GM19023 (cell line): Measurements from ENCODE around the gene KRTAP13-4.

Experiments used
- ATAC-seq: cut with Tn5 transposase; IDR thresholded peaks from one replicate; pipeline ENCODE4 v1.9.1; 2021; ENCODE audit warnings: mild to moderate bottlenecking, moderate library complexity; ENCODE audit not compliant: unreplicated experiment

KRTAP13-4 gene, protein sequence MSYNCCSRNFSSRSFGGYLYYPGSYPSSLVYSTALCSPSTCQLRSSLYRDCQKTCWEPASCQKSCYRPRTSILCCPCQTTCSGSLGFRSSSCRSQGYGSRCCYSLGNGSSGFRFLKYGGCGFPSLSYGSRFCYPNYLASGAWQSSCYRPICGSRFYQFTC

GRCh38 chr21:30430170-30430655, at the start of gene KRTAP13-4:
TSS of gene KRTAP13-4 (plus strand) at chr21:30430220. CDS start at chr21:30430276, 56 bp downstream.
- ATAC-seq: no peak

- no peak for ATAC-seq
These were observed 47.8 kb upstream of the KRTAP13-4 start for GRCh38 chr21:30382201-30382600.

DNA sequence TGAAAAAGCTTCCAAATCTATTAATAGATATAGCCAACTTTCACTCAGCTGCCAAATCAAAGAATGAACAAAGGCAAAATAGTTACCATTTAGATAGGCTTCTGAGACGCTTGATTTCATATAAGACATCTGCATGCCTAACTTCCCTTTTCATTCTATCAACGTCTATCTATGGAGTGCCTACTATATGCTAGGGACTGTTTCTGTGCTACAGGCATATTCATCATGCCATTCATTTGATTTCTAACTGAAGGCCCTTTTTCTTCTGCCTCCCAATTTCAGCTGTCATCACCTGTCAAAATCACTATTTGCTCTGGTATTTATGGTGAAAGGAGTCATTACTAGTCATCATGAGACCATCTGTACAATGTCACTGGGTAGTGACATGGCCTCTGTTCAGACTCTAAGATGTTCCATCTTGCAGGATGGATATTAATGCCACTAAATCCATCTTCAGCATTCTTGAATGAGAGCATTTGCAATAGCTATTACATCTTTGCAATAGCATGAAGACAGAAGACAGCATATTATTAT, 38.5 kb upstream of the KRTAP13-4 start:
- no peak for ATAC-seq

- ATAC-seq: no peak
These were observed 34.3 kb upstream of the KRTAP13-4 start, which contains the start of gene KRTAP13-1 for GRCh38 chr21:30395731-30396130. TSS of gene KRTAP13-1 (plus strand) at chr21:30396031. CDS start at chr21:30396087, 56 bp downstream.

- ATAC-seq: no peak
These were observed 21.1 kb upstream of the KRTAP13-4 start for GRCh38 chr21:30408782-30409494.

GRCh38 chr21:30415993-30416392, 14.0 kb upstream of the KRTAP13-4 start:
- no peak for ATAC-seq

DNA sequence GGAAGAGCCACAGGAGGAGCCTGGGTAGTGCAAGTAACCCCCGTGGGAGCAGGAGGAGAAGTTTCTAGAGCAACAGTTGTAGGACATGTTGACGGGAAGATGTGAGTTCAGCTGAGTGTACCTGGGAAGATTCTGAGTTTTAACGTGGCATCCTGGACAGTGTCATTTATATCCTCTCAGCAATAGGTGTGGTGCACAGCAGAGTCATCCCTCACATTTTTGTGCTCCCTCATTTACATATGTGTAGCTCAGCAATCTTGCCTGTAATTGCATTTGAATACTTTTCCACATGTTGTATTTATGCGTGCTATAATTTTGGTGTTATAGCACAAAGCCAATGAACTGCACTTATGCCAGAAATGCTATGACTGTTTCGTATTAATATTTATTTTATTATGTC, 4.2 kb upstream of the KRTAP13-4 start, which contains the start of gene KRTAP13-3:
TSS of gene KRTAP13-3 (minus strand) at position 101 of the 400 bp plus-strand sequence. CDS start at position 87, 14 bp downstream.
- ATAC-seq: no peak

- no peak for ATAC-seq
These were observed 3.3 kb upstream of the KRTAP13-4 start for GRCh38 chr21:30426731-30427130.

DNA sequence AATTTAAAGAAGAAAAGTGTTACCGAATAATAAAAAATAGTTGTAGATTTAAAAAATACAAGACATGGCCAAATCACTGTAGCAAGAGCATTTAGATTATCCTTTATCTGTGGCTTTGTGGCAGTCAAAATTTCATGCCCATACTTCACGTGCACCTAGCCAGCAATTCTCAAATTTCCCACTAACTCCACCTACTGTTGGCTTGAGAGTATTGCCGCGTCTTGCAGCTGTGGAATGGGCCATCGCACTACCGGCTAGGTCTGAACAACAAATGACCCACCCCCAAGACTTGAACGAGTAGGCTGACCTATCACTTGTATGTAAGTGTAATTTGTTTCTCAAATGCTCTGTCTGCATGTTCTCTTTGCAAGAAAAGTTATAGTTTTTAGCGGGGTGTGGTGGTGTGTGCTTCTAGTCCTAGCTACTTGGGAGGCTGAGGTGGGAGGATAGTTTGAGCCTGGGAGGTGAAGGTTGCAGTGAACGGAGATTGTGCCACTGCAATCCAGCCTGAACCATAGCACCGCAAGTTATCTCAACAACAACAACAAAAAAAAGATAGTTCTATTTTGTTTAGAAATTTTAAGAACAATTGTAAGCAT, 4.1 kb downstream of the KRTAP13-4 start:
- no peak for ATAC-seq

GRCh38 chr21:30437010-30437565, 7.1 kb downstream of the KRTAP13-4 start:
- ATAC-seq: no peak

- ATAC-seq: no peak
These were observed 10.0 kb downstream of the KRTAP13-4 start, which contains the start of gene KRTAP15-1 for GRCh38 chr21:30439975-30440374. TSS of gene KRTAP15-1 (plus strand) at chr21:30440275. CDS start at chr21:30440328, 53 bp downstream.

DNA sequence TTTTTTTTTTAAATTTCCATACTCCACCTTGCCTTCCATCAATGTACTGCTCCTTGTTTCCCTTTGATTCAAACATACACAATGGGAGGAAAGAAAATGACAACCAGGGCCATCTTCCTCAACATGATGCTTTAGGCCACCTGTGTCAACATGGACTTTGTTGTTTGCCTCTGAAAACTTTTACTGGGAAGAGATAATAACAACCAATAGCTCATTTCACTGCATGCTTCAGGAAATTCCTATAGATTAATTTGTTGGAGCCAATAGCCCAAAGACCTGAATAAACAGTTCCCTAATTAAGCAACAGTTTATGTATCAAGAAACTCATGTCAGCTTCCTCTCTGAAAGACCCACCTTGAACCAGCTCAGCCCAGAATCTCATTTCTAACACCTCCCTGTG, 13.2 kb downstream of the KRTAP13-4 start:
- no peak for ATAC-seq

DNA sequence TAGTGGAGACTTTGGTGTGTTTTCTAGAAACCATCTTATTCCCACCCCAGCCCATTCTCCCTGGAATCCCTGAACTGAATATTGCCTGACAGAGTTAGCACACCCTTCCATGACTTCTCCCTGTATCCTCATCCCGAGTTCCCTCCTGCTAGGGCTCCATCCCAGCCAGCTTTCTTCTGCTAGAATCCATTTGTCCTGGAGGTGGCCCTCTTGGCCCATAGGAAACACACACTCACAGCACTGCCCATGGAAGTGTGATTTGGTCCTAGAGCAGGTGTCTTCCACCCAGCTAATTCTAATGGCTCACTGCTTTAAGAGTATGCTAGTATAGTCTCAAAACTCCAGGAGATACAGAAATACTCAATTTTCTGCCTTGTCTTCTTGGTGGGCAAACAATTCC, 14.2 kb downstream of the KRTAP13-4 start:
- no peak for ATAC-seq

DNA sequence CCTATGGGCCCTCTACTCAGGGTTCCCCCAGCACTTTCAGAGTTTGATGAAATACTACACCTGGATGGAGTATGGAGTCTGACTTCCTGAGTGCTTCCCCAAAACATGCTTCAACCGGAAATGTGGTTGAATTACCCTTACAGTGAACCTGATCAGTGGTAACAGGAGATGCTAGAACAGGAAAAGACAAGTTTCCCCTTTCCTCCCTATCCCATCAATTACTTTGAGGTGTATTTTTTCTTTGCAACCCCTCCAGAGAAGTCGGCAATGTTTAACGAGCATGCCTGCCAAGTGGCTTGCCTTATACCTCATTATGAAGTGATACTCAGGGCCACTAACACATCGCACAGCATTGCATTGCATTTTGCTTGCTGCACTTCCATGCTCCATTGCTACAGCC, 17.0 kb downstream of the KRTAP13-4 start:
- no peak for ATAC-seq

DNA sequence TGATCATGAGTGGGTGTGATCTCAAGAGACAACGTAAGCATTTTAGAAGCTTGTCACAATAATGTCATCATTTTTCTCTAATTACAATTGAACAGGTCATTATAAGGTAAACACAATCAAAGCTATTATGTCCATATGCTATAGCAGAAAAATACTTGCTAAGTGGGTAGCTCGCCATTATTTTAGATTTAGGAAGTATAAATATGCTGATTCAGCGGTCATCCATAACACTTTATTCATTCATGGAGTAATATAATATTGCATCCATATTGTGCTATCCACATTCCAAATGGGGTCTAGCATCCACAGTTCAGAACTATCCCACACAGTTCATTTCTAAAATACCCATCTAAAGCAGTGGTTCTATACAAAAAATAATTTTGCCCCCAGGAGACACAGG, 18.5 kb downstream of the KRTAP13-4 start:
- ATAC-seq: no peak

DNA sequence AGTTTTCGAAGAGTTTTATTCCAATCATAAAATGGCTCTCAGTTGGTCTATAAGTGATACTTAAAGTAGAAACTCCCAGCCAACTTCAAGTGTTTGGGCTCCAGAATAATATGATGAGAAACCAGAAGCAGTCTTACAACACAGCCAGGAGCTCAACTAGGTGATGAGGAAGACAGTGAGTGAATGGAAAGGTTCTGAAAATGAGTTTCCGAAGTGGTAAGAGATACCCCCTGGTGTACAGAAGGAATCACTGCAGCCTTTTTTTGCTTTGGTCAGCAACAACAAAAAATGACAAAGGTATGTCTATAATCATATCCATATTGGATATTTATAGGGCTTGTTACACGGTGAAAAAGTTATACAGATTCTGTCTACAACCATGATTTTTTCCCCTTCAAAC, 33.7 kb downstream of the KRTAP13-4 start:
- no peak for ATAC-seq

GRCh38 chr21:30468900-30469714, 39.1 kb downstream of the KRTAP13-4 start:
- no peak for ATAC-seq

GRCh38 chr21:30478004-30478403, 48.0 kb downstream of the KRTAP13-4 start:
- no peak for ATAC-seq

DNA sequence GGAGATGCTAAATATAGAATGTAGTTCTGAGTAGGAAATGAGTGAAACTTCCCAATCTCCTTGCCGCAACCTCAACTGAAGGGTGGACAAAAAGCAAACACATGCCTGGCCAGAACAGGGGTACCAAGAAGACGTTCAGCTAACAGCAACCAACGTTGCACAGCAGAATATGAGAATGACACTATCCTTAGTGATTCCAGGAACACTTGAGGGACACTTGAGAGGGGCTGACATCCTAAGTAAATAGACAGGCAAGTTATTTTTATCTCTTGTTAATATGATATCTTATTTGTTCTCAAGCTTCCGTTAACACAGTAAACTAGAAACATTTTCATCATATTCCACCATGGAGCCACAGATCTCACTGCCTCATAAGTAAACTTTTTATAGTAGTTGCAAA, 49.2 kb downstream of the KRTAP13-4 start:
- ATAC-seq: no peak

DNA sequence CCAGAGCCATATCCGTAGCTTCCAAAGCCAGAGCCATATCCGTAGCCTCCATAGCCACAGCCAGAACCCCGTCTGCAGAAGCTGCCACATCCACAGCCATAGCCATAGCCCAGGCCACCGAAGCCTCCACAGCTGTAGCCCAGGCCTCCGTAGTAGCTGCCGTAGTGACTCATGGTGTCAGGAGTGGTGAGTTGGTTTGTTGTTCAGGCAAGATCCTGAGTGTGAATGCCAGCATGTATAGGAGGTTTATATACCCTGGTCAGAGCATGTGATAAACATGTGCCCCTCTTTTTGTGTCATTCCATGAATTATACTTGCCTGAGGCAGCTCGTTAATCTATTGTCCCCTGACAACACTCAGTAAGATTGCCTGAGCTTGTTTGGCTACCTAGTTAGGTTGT, 50.1 kb downstream of the KRTAP13-4 start, which contains the start of gene KRTAP19-1:
TSS of gene KRTAP19-1 (minus strand) at position 223 of the 400 bp plus-strand sequence. CDS start at position 173, 50 bp downstream.
- ATAC-seq: no peak
